ENCODE measurements around the gene AK5.

GRCh38 chr1:77406661-77407060 is 124.8 kb downstream of the AK5 start:
- TF ChIP-seq CTCF (IDR thresholded peaks at IDR 0.05; ENCODE audit: low read depth, low read length, poor library complexity, severe bottlenecking) (no peak), EZH2phosphoT487 (IDR thresholded peaks at IDR 0.05; ENCODE audit: borderline replicate concordance, low read length) (no peak)
